Activated CD8-positive, alpha-beta T cell treated with anti-CD3 and anti-CD28 coated beads for 36 hours (primary cell): ENCODE data around the gene ADAMTSL5. TPM values are rescaled to one million over a fixed set of nuclear protein-coding genes. Genes with fewer than 3 reads are reported as not detected.

Experiments
- ATAC-seq: fragments of 200-7000 bp; cut with Tn5 transposase; one replicate; pipeline ENCODE4 v1.10.0; 2021; ENCODE audit warnings: mild to moderate bottlenecking, moderate library complexity
- CTCF ChIA-PET: fragments of 350-600 bp; sonication (Branson Sonifier 250); formaldehyde crosslinking; loops from one replicate; lab custom pipeline; 2021; ENCODE audit warnings: antibody characterized with exemption; lab: Charles Lee
- POLR2A ChIA-PET: fragments of 350-600 bp; sonication (Branson Sonifier 250); formaldehyde crosslinking; loops from one replicate; lab custom pipeline; 2021; ENCODE audit warnings: antibody characterized with exemption; lab: Charles Lee
- DNase-seq: peaks from one replicate; pipeline ENCODE4 v3.0.0-alpha.2; 2020
- H3K27ac Mint-ChIP-seq: one replicate; pipeline ENCODE4 v1.8.0; 2021; ENCODE audit warnings: mild to moderate bottlenecking, mixed read lengths
- H3K27me3 Mint-ChIP-seq: one replicate; pipeline ENCODE4 v1.8.0; 2021; ENCODE audit warnings: mixed read lengths
- H3K36me3 Mint-ChIP-seq: one replicate; pipeline ENCODE4 v1.8.0; 2021; ENCODE audit warnings: low read depth, mixed read lengths
- H3K4me1 Mint-ChIP-seq: one replicate; pipeline ENCODE4 v1.8.0; 2021; ENCODE audit warnings: low read depth, mixed read lengths
- H3K4me3 Mint-ChIP-seq: one replicate; pipeline ENCODE4 v1.8.0; 2021; ENCODE audit warnings: mild to moderate bottlenecking, moderate library complexity, mixed read lengths
- H3K9me3 Mint-ChIP-seq: one replicate; pipeline ENCODE4 v1.8.0; 2021; ENCODE audit warnings: mixed read lengths
- intact Hi-C: fragments of 100-400 bp; cut with micrococcal nuclease; formaldehyde crosslinking; loops from one replicate; pipeline ENCODE4 v1.10.0; 2022
- total RNA-seq, 2 experiments: library from RNA; stranded (reverse); gene quantifications; one replicate each; pipeline ENCODE4 v1.2.3, GENCODE V29; 2021
- TF ChIP-seq, protein P1 (sequence below): fragments of 200-600 bp; IDR thresholded peaks from one replicate; pipeline ENCODE4 v1.8.0; 2022; ENCODE audit warnings: antibody characterized with exemption, mild to moderate bottlenecking

Gene ADAMTSL5
- total RNA-seq, 2 experiments from 2014 or later = 1.3 TPM

DNA sequence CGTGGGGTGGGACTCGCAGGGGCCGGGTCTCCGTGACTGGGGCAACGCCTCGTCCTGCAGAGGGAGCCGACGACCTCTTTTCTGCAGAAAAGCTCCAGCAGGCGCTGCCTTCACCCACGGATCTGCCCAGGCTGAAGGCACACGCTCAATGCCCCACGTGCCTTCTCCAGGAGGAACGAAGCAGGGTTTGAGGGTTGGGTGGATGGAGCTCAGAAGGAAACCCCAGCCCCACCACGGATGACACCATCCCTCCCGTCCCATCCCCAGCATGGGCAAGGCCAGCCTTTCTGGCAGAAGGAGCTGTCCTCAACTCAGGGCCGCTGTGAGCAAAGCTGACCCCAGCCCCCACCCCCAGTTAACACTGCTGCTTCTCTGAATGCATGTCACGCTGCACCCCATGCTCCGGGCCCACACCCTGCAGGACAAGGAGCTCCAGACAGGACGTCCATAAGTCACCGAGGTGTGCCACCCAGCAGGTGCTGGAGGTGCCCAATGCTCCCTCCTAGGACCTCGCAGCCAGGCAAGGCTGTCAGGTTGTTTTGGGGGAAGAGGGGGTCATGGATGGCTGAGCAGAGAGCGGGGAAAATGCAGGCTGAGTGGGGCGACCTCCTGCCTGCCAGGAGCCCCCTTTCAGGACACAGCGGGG lies 41.2 kb downstream of the ADAMTSL5 start:
- H3K27ac Mint-ChIP-seq = no peak overlapping the region
- CTCF ChIA-PET = interaction anchor here (1.2 kb wide), 1 partner anchor 31 kb away, joined by 3 read pairs; no protein-coding TSS in a partner anchor
- POLR2A ChIA-PET = interaction anchor here (1.0 to 1.8 kb wide), 4 partner anchors 21 to 118 kb away, joined by 3 to 4 read pairs (median 4); no protein-coding TSS in a partner anchor
- peaks cover 16% of the 10 kb centered on the region for H3K4me1 Mint-ChIP-seq
- ATAC-seq = no peak
- TF ChIP-seq, protein P1, sequence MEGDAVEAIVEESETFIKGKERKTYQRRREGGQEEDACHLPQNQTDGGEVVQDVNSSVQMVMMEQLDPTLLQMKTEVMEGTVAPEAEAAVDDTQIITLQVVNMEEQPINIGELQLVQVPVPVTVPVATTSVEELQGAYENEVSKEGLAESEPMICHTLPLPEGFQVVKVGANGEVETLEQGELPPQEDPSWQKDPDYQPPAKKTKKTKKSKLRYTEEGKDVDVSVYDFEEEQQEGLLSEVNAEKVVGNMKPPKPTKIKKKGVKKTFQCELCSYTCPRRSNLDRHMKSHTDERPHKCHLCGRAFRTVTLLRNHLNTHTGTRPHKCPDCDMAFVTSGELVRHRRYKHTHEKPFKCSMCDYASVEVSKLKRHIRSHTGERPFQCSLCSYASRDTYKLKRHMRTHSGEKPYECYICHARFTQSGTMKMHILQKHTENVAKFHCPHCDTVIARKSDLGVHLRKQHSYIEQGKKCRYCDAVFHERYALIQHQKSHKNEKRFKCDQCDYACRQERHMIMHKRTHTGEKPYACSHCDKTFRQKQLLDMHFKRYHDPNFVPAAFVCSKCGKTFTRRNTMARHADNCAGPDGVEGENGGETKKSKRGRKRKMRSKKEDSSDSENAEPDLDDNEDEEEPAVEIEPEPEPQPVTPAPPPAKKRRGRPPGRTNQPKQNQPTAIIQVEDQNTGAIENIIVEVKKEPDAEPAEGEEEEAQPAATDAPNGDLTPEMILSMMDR = no peak
- peaks cover 12% of the 10 kb centered on the region for H3K27me3 Mint-ChIP-seq
- peak; percentile 35 for DNase-seq
- intact Hi-C loops = no loop called here
- H3K4me3 Mint-ChIP-seq = no peak overlapping the region
- no peaks in the 10 kb centered on the region for H3K9me3 Mint-ChIP-seq
- no peaks in the 10 kb centered on the region for H3K36me3 Mint-ChIP-seq

DNA sequence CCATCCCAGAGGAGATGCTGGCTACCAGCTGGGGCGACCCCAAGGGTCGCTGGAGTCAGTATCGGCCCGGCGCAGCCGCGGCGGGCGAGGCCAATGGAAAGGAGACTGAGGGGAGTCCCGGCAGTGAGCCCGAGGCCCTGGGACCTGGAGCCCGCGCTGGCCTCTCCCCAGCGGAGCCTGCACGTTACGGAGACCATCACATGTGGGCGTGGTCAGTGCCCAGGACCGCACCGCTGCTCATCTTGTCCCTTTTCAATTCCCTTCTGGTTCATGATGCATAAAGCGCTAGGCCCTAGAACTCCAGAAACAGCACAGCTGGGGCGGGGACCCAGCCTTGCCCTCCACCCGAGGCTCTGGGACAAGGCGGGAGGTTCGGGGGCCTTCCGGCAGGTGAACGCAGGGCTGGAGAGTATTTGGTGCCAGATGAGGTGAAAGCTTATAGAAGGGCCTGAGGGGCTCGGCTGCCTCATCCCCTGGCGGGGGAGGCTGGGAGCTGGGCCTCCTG lies 41.8 kb downstream of the ADAMTSL5 start:
- Mint-ChIP-seq H3K27ac (no peak overlapping the region), H3K4me3 (no peak overlapping the region), H3K4me1 (peaks cover 11% of the 10 kb centered on the region), H3K9me3 (no peaks in the 10 kb centered on the region), H3K36me3 (no peaks in the 10 kb centered on the region), H3K27me3 (peaks cover 13% of the 10 kb centered on the region)
- CTCF ChIA-PET = interaction anchor here (1.2 kb wide), 1 partner anchor 32 kb away, joined by 3 read pairs; no protein-coding TSS in a partner anchor
- POLR2A ChIA-PET = interaction anchor here (0.7 to 1.8 kb wide), 5 partner anchors 21 to 118 kb away, joined by 3 to 4 read pairs (median 3); no protein-coding TSS in a partner anchor
- DNase-seq = peak; percentile 44
- TF ChIP-seq, protein P1 = no peak
- ATAC-seq = peak; percentile 24
- intact Hi-C loops = no loop called here

DNA sequence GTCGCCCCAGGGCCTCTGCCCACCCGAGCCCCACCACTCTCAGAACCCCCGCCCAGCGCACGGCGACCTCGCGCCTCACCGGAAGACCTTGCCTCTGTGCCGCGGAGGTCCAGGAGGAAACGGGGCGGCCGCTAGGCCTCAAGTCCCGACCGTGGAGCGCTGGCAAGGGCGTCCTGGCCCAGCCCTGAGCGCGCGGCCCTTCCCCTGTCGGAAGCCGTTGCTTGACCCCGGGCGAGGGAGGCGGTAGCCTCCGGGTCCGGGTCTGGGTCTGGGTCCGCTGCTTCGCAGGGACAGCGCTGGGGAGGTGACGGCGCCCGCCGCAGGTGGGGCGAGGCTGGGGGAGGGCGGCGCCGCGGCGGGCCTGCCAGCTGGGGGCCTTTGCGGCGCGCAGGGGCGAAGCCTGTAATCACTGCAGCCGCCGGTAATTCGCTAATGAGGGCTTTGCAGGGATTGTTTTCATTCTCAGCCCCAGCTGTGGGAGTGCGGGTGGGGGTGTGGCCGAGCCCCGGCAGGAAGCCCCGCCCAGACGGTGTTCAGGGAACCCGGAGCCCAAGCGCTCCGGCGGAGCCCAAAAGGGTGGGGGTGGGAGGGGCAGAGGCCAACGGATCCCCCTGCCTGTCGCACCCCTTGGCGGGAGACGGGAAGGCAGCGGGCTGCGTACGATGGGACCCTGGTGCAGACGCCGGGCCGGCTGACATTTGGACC lies 42.4 kb downstream of the ADAMTSL5 start:
- CTCF ChIA-PET = no interaction called here
- POLR2A ChIA-PET = interaction anchor here (0.7 to 1.8 kb wide), 4 partner anchors 26 to 119 kb away, joined by 3 to 4 read pairs (median 4); no protein-coding TSS in a partner anchor
- H3K4me3 Mint-ChIP-seq = peak overlapping the region; percentile 58
- peak; percentile 62 for ATAC-seq
- no peaks in the 10 kb centered on the region for H3K9me3 Mint-ChIP-seq
- no peak overlapping the region for H3K27ac Mint-ChIP-seq
- no peaks in the 10 kb centered on the region for H3K36me3 Mint-ChIP-seq
- intact Hi-C loops = no loop called here
- H3K27me3 Mint-ChIP-seq = peaks cover 13% of the 10 kb centered on the region
- peak; percentile 79 for DNase-seq
- TF ChIP-seq, protein P1 = no peak
- peaks cover 11% of the 10 kb centered on the region for H3K4me1 Mint-ChIP-seq

DNA sequence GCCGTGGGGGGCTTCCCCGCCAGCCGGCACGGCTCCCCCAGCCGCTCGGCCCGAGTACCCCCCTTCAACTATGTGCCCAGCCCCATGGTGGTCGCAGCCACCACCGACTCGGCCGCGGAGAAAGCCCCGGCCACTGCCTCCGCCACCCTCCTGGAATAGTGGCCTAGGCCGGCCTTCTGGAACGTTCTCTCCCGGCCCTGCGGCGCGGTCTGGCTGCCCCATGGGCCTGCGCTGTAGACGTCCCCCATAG lies 42.8 kb downstream of the ADAMTSL5 start:
- intact Hi-C loops = no loop called here
- POLR2A ChIA-PET = no interaction called here

More for the DNA sequence above, 42.8 kb downstream of the ADAMTSL5 start:
- Mint-ChIP-seq H3K27ac (no peak overlapping the region), H3K9me3 (no peaks in the 10 kb centered on the region), H3K36me3 (no peaks in the 10 kb centered on the region), H3K4me3 (peak overlapping the region; percentile 58), H3K4me1 (peaks cover 11% of the 10 kb centered on the region), H3K27me3 (peaks cover 13% of the 10 kb centered on the region)
- no peak for DNase-seq
- CTCF ChIA-PET = no interaction called here
- no peak for ATAC-seq
- TF ChIP-seq, protein P1 = no peak
